HepG2 (cell line): ENCODE results near the gene TEKT1. TPM values are rescaled to one million over a fixed set of nuclear protein-coding genes. Genes with fewer than 3 reads are reported as not detected.
A peak's percentile ranks its signal among the peaks of the same experiment; 100 is the strongest.

Experiments used
- BATF2 ChIP-seq: sonication (generic); formaldehyde crosslinking; IDR thresholded peaks from 2 replicates; pipeline ENCODE4 v1.8.0; 2022; ENCODE audit warnings: mild to moderate bottlenecking, missing genetic modification reagents, moderate library complexity
- CHD4 ChIP-seq: fragments of 200-600 bp; sonication (generic); IDR thresholded peaks from 2 replicates; pipeline ENCODE4 v1.7.0; 2017; ENCODE audit warnings: mild to moderate bottlenecking, low read length, borderline replicate concordance
- CREM ChIP-seq, 2 experiments: sonication (generic) in 1 of 2; formaldehyde crosslinking in 1 of 2; IDR thresholded peaks; 2 replicates each; pipeline versions ENCODE4 v1.4.0 to v1.6.1; 2016 to 2020; ENCODE audit warnings: antibody characterized with exemption in 1 of 2, mild to moderate bottlenecking in 1 of 2, missing genetic modification reagents in 1 of 2
- ELF3 ChIP-seq: IDR thresholded peaks from 2 replicates; pipeline ENCODE4 v1.6.1; 2016; ENCODE audit warnings: missing genetic modification reagents, missing compliant biosample characterization
- HDAC1 ChIP-seq: sonication (generic); formaldehyde crosslinking; IDR thresholded peaks from 2 replicates; pipeline ENCODE4 v1.5.1; 2020; ENCODE audit warnings: mild to moderate bottlenecking, missing genetic modification reagents
- SPEN ChIP-seq: sonication (generic); formaldehyde crosslinking; IDR thresholded peaks from 2 replicates; pipeline ENCODE4 v1.5.1; 2020; ENCODE audit warnings: low read depth, mild to moderate bottlenecking, missing genetic modification reagents
- ZMYM4 ChIP-seq: sonication (generic); formaldehyde crosslinking; IDR thresholded peaks from 2 replicates; pipeline ENCODE4 v1.8.1; 2023; ENCODE audit warnings: mild to moderate bottlenecking, missing genetic modification reagents
- ZNF138 ChIP-seq: sonication (generic); formaldehyde crosslinking; IDR thresholded peaks from 2 replicates; pipeline ENCODE4 v1.5.0; 2020; ENCODE audit warnings: mild to moderate bottlenecking, low read depth, missing genetic modification reagents
- ZNF646 ChIP-seq: sonication (generic); formaldehyde crosslinking; IDR thresholded peaks from 2 replicates; pipeline ENCODE4 v1.9.0; 2021; ENCODE audit warnings: mild to moderate bottlenecking, missing genetic modification reagents
- ZNF674 ChIP-seq: sonication (generic); formaldehyde crosslinking; IDR thresholded peaks from 2 replicates; pipeline ENCODE4 v1.5.0; 2020; ENCODE audit warnings: low read depth, mild to moderate bottlenecking, missing genetic modification reagents
- polyA plus RNA-seq, 8 experiments: library from polyadenylated mRNA; depleted of rRNA in 3 of 8; stranded (reverse) in 7 of 8; unstranded in 1 of 8; fragments of >200 nt; fragmentation: Illumina TruSeq in 4 of 8; extraction: Trizol in 4 of 8; gene quantifications; 2 replicates each; pipeline versions ENCODE4 v1.2.1 to v1.2.3, GENCODE V29; 2011 to 2016; ENCODE audit warnings: low read depth in 4 of 8, missing spikeins in 1 of 8, mixed read lengths in 1 of 8; ENCODE audit not compliant: insufficient read depth in 1 of 8
- total RNA-seq, 5 experiments: library from RNA; depleted of rRNA; stranded (reverse); fragments of >200 nt; fragmentation: Illumina TruSeq; extraction: Trizol; gene quantifications; 2 replicates each; pipeline ENCODE4 v1.2.3, GENCODE V29; 2016; ENCODE audit warnings: low read depth in 1 of 5

Gene TEKT1
- total and polyA plus RNA-seq, 2 of the 13 experiments (the other 11 are each of a cell fraction or from before 2014, with no cell fraction given): not detected

- TF ChIP-seq ZMYM4 (CRISPR knock-in tag) (no peak), ZNF138 (CRISPR knock-in tag) (no peak), ELF3 (CRISPR knock-in tag) (peak; percentile 51), CHD4 (no peak), ZNF674 (CRISPR knock-in tag) (no peak), SPEN (CRISPR knock-in tag) (no peak), ZNF646 (peak; percentile 60; the same call in 1 of the 2 replicates), HDAC1 (CRISPR knock-in tag) (0 out of 2 replicates have a peak, but pooled peaks have one; percentile 34), CREM (IDR thresholded peaks at IDR 0.05) (peak; percentile 57), CREM (CRISPR knock-in tag; IDR thresholded peaks at IDR 0.05) (no peak), BATF2 (CRISPR knock-in tag) (no peak)
Observed at GRCh38 chr17:6787081-6787693, 44.3 kb downstream of the TEKT1 start (continued).
